G401.6 (cell line): ENCODE results near the gene CELA2B.
"Not testable (repeated sequence)": the region's sequence is repeated elsewhere in the genome, so short reads cannot be mapped to it uniquely, and the experiment has no call there.

Source experiments
- FAIRE-seq: peaks from 2 replicates; lab custom pipeline; 2012; peaks lifted over from hg19 to GRCh38; lab: Jason Lieb, UNC

The CELA2B gene

DNA sequence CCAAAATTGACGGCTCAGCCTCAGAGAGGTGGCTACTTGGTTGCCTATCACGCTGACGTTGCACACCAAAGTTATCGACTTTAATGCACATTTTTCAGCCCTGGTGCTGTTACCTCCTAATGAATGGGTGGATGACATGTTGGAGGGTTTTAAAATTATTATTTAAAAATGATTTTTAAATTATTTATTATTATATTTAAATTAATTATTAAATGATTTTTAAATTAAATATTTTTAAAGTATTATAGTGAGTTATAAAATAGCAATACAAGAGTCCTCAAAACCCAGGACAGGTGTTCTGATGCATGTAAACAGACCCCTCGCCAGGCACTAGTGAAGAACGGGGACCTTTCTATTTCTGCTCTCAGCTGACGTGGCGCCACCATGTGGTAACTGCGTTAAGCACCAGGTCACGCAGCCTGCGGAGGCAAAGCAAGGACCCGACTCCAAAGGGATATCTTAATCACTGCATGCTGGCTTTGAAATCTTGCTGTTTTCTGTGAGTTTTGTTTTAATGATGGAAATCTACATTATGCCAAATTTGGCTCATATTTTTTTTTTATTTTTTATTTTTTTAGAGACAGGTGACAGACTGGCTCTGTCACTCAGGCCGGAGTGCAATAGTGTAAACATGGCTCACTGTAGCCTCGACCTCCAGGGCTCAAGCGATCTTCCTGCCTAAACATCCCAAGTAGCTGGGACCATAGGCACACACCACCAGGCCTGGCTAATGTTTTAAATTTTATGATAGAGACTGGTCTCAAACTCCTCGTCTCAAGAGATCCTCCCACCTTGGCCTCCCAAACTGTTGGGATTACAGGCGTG, 25.5 kb downstream of the CELA2B start:
- FAIRE-seq = peak; percentile 84

DNA sequence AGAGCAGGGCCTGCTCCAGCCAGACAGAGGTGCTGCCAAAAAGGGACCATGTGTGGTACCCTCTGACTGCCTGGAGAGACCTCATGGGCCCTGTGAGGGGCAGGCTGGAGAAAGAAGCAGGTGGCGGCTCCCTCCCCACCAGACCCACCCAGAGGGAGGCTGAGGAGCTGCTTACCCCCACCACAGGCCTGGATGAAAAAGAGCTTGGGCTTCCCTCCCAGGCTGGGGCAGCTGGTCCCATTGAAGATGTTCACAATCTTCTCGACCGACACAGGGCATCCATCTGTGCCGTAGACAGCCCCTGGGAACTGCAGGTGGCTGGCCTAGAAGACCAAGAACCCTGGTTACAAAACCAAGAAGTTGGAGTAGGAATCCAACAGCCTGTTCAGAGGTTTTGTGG, 28.5 kb downstream of the CELA2B start:
- no peak for FAIRE-seq

DNA sequence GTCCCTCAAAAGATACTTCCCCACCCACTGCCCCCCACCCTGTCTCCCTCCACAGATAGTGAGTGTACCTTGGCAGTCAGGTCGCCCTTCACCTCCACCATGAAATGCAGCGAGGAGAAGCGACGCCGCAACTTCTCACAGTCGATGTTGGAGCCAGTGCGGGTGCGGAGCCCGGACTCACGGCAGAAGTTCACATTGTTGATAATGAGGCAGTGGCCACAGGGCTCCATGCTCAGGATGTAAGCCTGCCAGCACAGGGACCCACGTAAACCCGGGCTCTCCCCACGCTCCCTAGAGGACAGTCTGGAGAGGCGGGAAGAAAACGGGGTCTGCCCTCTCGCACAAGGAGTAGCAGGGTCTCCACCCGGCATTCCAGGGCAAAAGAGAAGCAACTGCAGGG, 30.9 kb downstream of the CELA2B start:
- no peak for FAIRE-seq

DNA sequence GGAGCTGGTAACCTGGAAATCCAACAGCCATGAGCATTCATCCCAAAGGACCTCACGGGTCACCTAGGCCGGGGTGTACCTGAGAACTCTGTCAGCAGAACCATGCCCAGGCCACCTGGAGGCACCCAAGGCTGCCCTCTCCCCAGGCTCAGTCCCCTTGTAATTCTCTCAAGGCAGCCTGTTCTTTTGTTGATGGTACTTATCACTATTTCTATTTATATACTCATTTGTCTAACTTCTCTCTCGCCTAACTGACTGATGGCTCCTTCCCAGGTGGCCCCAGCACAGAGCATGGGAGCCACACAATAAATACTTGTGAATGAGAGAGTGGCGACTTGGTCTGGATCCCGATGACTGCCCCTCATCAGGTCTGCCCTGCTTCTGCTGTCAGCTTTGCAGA, 31.4 kb downstream of the CELA2B start:
- no peak for FAIRE-seq

DNA sequence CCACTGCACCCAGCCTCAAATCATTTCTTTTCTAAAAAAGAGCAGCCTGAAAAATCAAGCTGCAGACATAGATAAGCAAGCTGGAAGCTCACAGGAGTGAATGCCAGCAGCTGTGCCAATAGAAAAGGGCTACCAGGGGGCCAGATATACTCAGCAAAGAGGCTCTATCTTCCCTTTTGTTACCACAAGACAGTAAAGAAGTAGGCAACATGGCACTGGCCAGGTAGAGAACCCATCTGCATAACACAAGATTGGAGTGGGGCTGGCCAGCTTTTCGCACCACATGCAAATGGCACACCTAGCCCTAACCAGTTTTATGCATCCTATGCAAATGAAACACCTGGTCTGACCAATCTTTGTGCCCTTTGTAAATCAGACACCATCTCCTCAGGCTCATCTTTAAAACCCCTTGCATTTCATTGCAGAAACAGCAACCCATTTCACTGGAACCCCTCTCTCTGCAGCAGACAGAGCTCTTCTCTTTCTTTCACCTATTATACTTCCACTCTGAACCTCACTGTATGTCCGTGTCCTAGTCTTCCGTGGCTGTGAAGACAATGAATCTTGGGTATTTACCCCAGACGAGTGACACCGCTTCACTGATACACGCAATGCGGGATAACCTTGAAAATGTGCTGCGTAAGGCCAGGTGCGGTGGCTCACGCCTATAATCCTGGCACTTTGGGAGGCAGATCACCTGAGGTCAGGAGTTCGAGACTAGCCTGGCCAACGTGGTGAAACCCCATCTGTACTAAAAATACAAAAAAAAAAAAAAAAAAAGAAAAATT, 33.0 kb downstream of the CELA2B start:
- no peak for FAIRE-seq

DNA sequence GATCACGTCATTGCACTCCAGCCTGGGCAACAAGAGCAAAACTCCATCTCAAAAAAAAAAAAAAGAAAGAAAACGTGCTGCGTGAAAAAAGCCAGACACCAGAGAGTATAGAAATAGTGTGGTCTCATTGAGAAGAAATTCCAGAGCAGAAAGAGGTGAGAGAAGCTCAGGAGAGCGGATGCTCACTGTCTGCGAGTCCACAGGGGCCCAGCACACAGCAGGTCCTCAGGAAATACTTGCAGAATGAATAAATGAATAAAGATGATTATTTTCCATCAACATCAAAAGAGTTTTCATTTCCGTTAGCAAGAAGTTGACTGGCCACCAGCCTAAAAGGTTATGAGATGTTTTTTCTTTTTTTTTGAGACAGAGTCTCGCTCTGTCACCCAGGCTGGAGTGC, 33.7 kb downstream of the CELA2B start:
- no peak for FAIRE-seq

DNA sequence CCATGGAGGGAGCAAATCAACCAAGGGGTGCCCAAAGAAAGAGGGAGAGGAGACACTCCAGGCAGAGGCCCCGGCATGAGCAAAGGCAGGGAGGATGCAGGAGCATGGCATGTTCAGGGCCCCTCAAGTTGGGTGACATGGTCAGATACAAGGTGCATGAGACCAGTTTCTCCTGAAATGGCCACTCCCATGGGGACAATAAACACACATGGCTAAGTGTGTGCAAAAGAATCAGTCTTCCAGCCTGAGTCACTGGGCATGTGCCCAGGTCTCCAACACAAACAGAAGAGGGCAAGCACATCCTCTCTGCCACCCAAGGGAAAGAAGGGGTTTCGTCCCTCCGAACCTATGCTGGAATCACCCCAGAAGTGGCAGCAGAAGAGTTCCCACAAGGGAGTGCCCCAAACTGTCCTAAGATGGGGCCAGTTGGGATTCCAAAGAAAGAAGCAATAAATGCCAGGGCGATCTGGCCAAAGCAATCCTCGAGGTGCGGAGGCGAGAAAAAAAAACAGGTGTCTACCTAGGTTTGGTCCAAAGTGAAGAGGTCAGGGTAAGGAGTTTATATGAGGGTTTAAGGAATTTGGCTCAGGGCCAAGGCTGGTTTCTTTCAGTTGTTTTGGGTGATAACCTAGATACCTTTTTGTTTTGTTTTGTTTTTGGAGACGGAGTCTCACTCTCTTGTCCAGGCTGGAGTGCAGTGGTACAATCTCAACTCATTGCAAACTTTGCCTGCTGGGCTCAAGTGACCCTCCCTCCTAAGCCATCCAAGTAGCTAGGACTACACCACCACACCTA, 34.9 kb downstream of the CELA2B start:
- no peak for FAIRE-seq

DNA sequence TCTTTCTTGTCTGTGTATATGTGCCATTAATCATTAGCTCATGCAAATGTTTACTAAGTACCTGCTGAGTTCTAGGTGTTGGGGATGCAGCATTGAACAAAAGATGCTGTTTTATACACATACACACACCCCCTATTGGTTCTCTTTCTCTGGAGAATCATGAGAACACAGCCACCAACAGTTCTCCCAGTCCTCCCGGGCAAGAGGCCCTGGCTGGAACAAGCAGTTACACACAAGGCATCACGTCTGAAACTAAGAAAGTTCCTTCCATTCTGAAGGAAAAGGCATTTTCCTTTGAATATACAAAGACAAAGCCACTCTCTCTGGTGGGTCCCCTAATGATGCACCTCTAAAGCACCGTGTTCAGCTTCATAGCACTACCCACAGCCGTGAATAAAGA, 37.3 kb downstream of the CELA2B start:
- no peak for FAIRE-seq

DNA sequence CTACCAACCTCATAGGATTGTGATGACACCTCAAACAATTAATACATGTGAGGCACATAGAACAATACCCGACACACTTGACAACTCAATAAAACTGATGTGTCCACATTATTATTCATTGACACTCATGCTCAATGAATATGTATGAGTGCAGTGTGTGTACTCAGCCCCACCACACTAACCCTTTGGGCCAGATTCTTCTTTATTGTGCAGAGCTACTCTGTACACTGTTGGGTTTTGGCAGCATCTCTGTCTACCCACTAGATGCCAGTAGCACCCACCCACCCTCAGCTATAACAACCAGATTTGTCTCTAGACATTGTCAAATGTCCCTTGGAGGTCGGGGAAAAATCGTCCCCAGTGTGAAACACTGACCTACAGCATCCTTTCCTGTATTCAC, 38.0 kb downstream of the CELA2B start:
- FAIRE-seq = no peak

DNA sequence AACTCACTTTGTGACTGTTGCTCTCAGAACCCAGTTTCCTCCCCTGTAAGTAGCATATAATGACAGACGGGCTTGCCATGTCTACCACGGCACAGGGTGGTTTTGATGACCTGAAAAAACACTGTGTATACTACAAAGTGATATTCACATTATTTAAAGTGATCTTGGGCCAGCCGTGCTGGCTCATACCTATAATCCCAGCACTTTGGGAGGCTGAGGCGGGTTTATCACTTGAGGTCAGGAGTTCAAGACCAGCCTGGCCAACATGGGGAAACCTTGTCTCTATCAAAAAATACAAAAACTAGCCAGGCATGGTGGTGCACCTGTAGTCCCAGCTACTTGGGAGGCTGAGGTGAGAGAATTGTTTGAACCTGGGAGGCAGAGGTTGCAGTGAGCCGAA, 38.7 kb downstream of the CELA2B start:
- FAIRE-seq = not testable (repeated sequence)

DNA sequence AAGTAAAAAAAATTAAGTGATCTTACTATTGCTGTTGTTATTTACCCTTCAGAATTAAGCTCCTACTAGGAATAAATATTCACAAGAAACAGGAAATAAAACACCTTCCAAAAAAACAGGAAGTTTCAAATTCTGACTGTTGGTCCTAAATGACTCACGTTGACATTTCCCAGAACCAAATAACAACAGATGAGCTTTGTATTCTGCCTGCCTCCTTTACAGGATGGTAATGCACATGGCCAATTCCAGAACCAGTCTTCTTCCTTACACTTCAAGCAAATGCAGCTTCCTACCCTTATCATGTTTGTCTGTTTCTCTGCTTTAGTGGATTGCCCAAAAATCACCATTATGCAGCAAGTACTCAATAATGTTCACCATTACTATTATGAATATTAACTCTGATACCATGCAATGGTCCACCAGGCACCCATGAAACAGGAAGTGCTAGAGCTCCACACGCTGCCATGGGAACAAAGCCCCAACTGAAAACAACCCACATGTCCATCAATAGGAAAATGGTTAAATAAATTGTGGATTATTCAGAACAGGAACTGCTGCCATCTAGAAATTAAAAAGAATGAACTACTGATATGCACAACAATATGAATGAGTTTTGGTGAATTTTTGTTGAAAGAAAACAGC, 39.2 kb downstream of the CELA2B start:
- FAIRE-seq = no peak

DNA sequence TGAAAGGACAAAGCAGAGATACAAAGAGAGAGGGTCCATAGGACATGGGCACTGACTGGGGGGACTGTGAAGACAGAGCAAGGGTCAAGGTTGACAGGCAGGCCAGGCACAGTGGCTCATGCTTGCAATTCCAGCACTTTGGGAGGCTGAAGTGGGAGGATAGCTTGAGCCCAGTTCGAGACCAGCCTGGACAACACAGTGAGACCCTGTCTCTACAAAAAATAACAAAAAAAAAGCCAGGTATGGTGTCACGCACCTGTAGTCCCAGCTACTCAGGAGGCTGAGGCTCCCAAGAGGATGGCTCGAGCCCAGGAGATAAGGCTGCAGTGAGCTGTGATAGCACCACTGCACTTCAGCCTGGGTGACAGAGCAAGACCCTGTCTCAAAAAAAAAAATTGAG, 43.7 kb downstream of the CELA2B start:
- no peak for FAIRE-seq

DNA sequence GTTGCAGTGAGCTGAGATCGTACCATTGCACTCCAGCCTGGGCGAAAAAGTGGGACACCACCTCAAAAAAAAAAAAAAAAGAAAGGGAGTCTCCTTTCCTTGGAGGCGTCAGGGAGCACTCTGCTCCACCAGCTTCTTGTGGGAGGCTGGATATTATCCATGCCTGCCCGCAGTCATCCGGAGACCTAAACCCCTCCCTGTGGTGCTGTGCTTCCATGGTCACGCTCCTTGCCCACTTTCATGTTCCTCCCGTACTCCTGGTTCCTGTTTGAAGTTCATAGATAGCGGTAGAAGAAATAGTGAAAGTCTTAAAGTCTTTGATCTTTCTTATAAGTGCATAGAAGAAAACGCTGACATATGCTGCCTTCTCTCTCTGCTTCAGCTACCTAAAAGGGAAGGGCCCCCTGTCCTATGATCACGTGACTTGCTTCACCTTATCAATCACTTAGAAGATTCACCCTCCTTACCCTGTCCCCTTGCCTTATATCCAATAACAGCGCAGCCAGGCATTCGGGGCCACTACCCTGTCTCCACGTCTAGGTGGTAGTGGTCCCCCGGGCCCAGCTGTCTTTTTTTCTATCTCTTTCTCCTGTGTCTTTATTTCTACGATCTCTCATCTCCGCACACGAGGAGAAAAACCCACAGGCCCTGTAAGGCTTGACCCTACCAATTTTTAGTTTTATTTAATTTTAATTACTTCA, 45.5 kb downstream of the CELA2B start:
- not testable (repeated sequence) for FAIRE-seq

DNA sequence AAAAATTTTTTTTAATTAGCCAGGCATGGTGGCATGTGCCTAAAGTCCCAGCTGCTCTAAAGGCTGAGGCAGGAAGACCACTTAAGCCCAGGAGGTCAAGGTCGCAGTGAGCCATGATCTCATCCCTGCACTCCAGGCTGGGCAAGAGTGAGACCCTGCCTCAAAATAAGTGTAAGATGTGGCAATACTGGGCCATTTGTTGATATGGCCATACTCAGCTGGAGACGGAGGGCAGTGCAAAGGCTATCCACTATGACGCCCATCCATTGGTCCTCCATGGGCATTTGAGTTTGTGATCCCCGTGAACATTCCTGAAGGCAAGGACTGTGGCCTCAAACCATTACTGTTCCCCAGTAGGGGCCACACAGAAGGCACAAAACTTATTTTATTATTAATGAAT, 46.6 kb downstream of the CELA2B start:
- FAIRE-seq = no peak

DNA sequence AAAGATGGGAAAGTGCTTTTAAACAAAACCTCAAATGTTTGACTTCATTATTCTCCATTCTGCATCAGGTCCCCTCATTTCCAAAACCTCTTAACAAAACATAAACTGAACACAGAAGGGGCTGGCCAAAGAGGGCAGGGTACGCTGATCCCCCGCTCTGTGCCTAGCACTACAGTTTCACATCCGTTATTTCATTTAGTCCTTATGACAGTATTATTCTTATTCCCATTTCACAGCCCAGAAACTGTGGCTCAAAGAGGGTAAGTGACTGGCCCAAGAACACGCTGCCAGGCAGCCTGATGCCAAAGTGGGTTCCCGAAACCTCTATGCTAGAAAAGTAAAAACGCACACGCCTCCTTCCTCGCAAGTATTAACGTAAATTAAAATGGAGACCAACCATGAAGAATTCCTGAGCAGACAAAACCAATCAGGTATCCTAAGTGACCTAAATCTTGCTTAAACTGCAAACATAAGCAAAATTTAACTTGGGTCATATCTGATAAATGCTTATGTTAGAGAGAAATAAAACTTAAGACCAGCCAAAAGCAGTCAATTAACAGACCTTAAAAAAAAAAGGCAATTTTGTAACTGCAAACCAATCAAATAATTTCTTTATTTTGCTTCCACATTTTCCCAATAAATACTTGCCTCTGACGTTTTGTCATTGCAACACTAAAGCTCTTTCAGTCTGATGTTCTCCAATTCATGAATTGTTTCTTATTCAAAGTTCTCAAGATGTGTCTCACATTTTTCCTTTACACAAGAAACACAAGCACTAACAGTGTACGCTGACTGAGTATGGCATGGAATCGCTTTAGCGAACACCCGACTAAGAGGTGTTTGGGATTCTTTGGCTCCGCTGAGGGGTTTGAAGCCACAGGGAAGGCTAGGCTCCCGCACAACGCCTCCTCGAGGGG, 47.5 kb downstream of the CELA2B start:
- no peak for FAIRE-seq

DNA sequence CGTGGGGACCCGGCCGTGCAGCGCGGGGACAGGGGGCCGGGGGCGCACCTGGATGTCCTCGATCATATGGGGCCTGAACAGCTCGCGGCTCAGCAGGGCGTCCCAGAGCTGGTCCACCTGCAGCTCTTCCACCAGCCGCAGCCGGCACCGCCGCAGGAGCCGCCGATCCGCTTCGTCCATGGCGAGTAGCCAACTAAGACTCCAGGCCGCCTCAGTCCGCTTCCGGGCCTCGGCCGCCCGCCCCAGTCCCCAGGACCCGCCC, 48.0 kb downstream of the CELA2B start, which contains the start of gene CASP9:
Gene CASP9 (minus strand): TSS at position 195 of the 262 bp plus-strand sequence. CDS start 15 bp downstream, at position 180.
- no peak for FAIRE-seq

DNA sequence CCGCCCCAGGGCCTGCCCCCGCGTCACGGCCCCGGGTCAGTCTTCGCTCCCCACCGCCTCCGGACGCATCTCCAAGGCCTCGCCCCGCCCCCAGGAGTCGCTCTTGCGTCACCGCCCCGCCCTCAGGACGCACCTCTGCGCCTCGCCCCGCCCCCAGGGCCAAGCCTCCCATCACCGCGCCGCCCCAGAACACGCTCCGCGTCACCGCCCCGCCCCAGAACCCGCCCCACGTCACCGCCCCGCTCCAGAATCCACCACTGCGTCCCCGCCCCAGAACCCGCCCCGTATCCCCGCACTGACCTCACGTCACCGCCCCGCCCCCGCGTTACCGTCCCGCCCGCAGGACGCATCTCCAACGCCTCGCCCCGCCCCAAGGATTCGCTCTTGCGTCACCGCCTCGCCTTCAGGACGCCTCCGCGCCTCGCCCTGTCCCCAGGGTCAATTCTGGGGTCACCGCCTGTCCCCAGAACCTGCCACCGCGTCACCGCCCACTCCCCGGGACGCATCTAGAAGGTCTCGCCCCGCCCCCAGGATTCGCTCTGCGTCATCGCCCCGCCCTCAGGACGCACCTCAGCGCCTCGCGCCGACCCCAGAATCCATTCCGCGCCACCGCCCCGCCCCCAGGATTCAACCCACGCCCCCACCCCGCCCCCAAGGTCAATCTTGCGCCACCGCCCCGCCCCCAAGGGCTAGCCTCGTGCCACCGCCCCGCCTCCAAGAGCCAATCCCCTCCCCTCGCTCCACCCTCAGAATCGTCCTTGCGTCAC, 48.6 kb downstream of the CELA2B start:
- no peak for FAIRE-seq

DNA sequence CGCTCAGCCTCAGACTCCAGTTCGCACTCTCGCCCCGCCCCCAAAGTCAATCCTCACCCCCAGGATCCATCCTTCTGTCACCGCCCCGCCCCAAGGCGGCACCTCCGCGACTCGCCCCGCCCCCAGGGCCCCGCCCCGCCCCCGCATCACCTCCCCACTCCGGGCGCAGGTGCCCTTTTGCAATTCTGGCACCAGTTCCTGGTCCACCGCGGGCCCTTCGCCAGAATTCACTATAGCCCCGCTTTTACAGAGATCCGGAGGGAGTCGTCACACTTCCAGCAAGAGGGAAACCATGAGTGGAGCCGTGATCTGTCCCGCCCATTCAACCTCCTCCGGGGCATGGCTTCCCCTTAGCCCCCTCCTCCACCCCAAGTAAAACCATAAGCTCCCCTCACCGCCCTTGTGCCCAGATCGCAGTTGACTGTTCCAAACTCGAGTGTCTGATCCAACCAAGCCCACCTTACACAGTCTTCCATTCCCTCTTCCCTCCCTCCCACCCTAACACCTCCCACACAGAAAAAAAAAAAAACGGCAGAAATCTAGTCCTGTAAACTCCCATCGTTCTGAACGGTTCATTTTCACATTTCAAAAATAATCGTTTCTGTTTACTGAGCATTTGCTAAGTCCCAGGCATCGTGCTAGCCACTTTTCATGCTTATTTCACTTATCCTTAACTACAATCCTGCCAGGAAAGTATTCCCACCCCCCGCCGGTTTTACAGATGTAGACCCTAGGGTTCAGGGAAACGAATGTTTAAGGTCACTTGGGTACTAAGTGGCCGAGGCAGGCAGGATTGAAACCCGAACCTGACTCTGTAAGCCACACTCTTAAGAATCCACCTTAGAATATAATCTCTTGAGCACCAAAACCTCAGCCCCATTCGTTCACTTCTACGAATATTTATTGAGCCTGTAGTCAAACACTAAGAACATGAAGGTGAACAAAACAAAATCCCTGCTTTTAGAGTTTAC, 49.4 kb downstream of the CELA2B start:
- no peak for FAIRE-seq

DNA sequence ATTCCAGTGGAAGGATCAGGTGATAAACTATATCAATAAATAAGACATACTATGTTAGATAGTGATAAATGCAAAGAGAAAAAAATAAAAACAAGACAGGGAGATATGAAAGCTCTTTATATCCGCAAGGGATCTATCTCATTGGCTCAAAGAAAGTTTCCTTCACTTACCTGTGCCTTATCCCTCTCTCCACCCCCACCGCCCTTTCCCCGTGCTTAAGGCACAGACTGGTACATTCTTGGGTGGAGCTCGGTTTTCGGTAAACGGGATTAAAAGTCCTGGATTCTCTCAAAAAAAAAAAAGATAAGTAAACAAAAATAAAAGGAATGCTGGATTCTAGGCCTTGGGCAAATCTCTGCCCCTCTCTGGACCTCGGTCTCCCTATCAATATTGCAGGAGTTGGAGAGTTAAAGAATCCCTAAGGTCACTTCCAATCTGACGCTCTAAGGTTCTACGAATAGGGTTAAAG, 50.2 kb downstream of the CELA2B start:
- FAIRE-seq = no peak
